H9 (cell line): ENCODE measurements around the gene MALSU1. TPM values are rescaled to one million over a fixed set of nuclear protein-coding genes. Genes with fewer than 3 reads are reported as not detected.

ENCODE experiments used
- DNase-seq: peaks from one replicate; pipeline ENCODE4 v3.0.0-alpha.2; 2017
- H2AFZ ChIP-seq: one replicate; pipeline ENCODE4 v1.6.1; 2013; ENCODE audit warnings: mild to moderate bottlenecking, low read length, control low read depth, moderate library complexity
- H2AK5ac ChIP-seq: 2 replicates; pipeline ENCODE4 v1.6.1; 2013; ENCODE audit warnings: low read length, control low read depth, mixed read lengths; ENCODE audit not compliant: insufficient read length
- H2BK120ac ChIP-seq: one replicate; pipeline ENCODE4 v1.6.1; 2013; ENCODE audit warnings: low read depth, mild to moderate bottlenecking, low read length, control low read depth, inconsistent platforms; ENCODE audit not compliant: poor library complexity, severe bottlenecking
- H2BK12ac ChIP-seq: 2 replicates; pipeline ENCODE4 v1.6.1; 2013; ENCODE audit warnings: low read length, control low read depth, mixed read lengths, low read depth; ENCODE audit not compliant: insufficient read length
- H2BK15ac ChIP-seq: 2 replicates; pipeline ENCODE4 v1.6.1; 2013; ENCODE audit warnings: low read depth, low read length, control low read depth
- H2BK20ac ChIP-seq: one replicate; pipeline ENCODE4 v1.6.1; 2013; ENCODE audit warnings: low read depth, mild to moderate bottlenecking, low read length, control low read depth, inconsistent platforms; ENCODE audit not compliant: poor library complexity, severe bottlenecking
- H2BK5ac ChIP-seq: 2 replicates; pipeline ENCODE4 v1.6.1; 2013; ENCODE audit warnings: low read length, control low read depth, mixed read lengths; ENCODE audit not compliant: insufficient read length
- H3K14ac ChIP-seq: 2 replicates; pipeline ENCODE4 v1.6.1; 2013; ENCODE audit warnings: low read length, control low read depth; ENCODE audit not compliant: insufficient read depth
- H3K18ac ChIP-seq: 2 replicates; pipeline ENCODE4 v1.6.1; 2013; ENCODE audit warnings: low read depth, mild to moderate bottlenecking, mixed read lengths, low read length, control low read depth; ENCODE audit not compliant: insufficient read length
- H3K23ac ChIP-seq: 2 replicates; pipeline ENCODE4 v1.6.1; 2013; ENCODE audit warnings: low read length, control low read depth, mixed read lengths, low read depth; ENCODE audit not compliant: insufficient read length
- H3K23me2 ChIP-seq: 2 replicates; pipeline ENCODE4 v1.6.1; 2013; ENCODE audit warnings: low read depth, mild to moderate bottlenecking, mixed read lengths, low read length, control low read depth; ENCODE audit not compliant: insufficient read length, poor library complexity, severe bottlenecking
- H3K27ac ChIP-seq: 2 replicates; pipeline ENCODE4 v1.5.1; 2013; ENCODE audit warnings: low read length, control low read depth, mixed read lengths, low read depth; ENCODE audit not compliant: insufficient read length
- H3K27me3 ChIP-seq: 2 replicates; pipeline ENCODE4 v1.6.1; 2013; ENCODE audit warnings: low read length, control low read depth, inconsistent platforms; ENCODE audit not compliant: insufficient read depth
- H3K4ac ChIP-seq: 2 replicates; pipeline ENCODE4 v1.6.1; 2013; ENCODE audit warnings: low read depth, mild to moderate bottlenecking, control low read depth, inconsistent platforms, low read length, moderate library complexity
- H3K4me1 ChIP-seq: 2 replicates; pipeline ENCODE4 v1.6.1; 2013; ENCODE audit warnings: low read length, control low read depth, inconsistent platforms; ENCODE audit not compliant: insufficient read depth
- H3K4me2 ChIP-seq: 2 replicates; pipeline ENCODE4 v1.6.1; 2013; ENCODE audit warnings: low read length, control low read depth, mixed read lengths; ENCODE audit not compliant: insufficient read length, insufficient read depth
- H3K56ac ChIP-seq: 2 replicates; pipeline ENCODE4 v1.6.1; 2013; ENCODE audit warnings: low read depth, mild to moderate bottlenecking, mixed read lengths, low read length, control low read depth; ENCODE audit not compliant: insufficient read length
- H3K79me1 ChIP-seq: 2 replicates; pipeline ENCODE4 v1.6.1; 2013; ENCODE audit warnings: low read depth, mild to moderate bottlenecking, moderate library complexity, low read length, control low read depth, inconsistent platforms; ENCODE audit not compliant: insufficient read depth, poor library complexity, severe bottlenecking
- H3K79me2 ChIP-seq: 2 replicates; pipeline ENCODE4 v1.6.1; 2013; ENCODE audit warnings: low read length, control low read depth, inconsistent platforms; ENCODE audit not compliant: insufficient read depth
- H3K9ac ChIP-seq: 2 replicates; pipeline ENCODE4 v1.6.1; 2013; ENCODE audit warnings: low read length, control low read depth, mixed read lengths; ENCODE audit not compliant: insufficient read length; ENCODE audit errors: extremely low read depth
- H3K9me3 ChIP-seq: one replicate; pipeline ENCODE4 v1.6.1; 2013; ENCODE audit warnings: low read depth, low read length, inconsistent platforms; ENCODE audit not compliant: control insufficient read depth
- H3T11ph ChIP-seq: one replicate; pipeline ENCODE4 v1.6.1; 2013; ENCODE audit warnings: mild to moderate bottlenecking, low read length, control low read depth, inconsistent platforms
- H4K20me1 ChIP-seq: one replicate; pipeline ENCODE4 v1.6.1; 2013; ENCODE audit not compliant: control insufficient read depth, insufficient read length, insufficient read depth
- H4K5ac ChIP-seq: 2 replicates; pipeline ENCODE4 v1.6.1; 2013; ENCODE audit warnings: low read depth, mild to moderate bottlenecking, mixed read lengths, low read length, control low read depth; ENCODE audit not compliant: insufficient read length
- H4K8ac ChIP-seq: replicated peaks from 2 replicates; pipeline ENCODE4 v1.6.1; 2013; ENCODE audit warnings: low read length, control low read depth, mixed read lengths, low read depth; ENCODE audit not compliant: insufficient read length
- H4K91ac ChIP-seq: 2 replicates; pipeline ENCODE4 v1.6.1; 2013; ENCODE audit warnings: low read depth, mild to moderate bottlenecking, moderate library complexity, mixed read lengths, low read length, control low read depth; ENCODE audit not compliant: insufficient read length
- H3K27ac Mint-ChIP-seq, 3 experiments: 2 replicates in 2 of 3; 3 replicates in 1 of 3; pipeline ENCODE4 v1.8.0; 2020 to 2021; ENCODE audit warnings: mixed read lengths in 3 of 3, mild to moderate bottlenecking in 1 of 3, moderate library complexity in 1 of 3
- H3K27me3 Mint-ChIP-seq: 2 replicates; pipeline ENCODE4 v1.8.0; 2021; ENCODE audit warnings: low read depth, mild to moderate bottlenecking, moderate library complexity, mixed read lengths
- H3K36me3 Mint-ChIP-seq, 3 experiments: 2 replicates in 2 of 3; 3 replicates in 1 of 3; pipeline ENCODE4 v1.8.0; 2020 to 2021; ENCODE audit warnings: low read depth in 3 of 3, mixed read lengths in 3 of 3; ENCODE audit not compliant: insufficient read depth in 1 of 3
- H3K4me1 Mint-ChIP-seq, 2 experiments: 2 replicates each; pipeline ENCODE4 v1.8.0; 2020; ENCODE audit warnings: mixed read lengths in 2 of 2
- H3K4me3 Mint-ChIP-seq, 2 experiments: 2 replicates in 1 of 2; 3 replicates in 1 of 2; pipeline ENCODE4 v1.8.0; 2020 to 2021; ENCODE audit warnings: mild to moderate bottlenecking in 2 of 2, mixed read lengths in 2 of 2, moderate library complexity in 1 of 2
- H3K9me3 Mint-ChIP-seq, 2 experiments: 2 replicates in 1 of 2; 3 replicates in 1 of 2; pipeline ENCODE4 v1.8.0; 2020; ENCODE audit warnings: mild to moderate bottlenecking in 2 of 2, mixed read lengths in 2 of 2, moderate library complexity in 1 of 2
- WGBS: extraction: QIAGEN DNeasy Blood & Tissue Kit; methylation state at CpG from one replicate; pipeline ENCODE4 v1.1.7; 2013; ENCODE audit warnings: missing lambda C conversion rate, low lambda C conversion rate, mixed read lengths; ENCODE audit not compliant: insufficient read length; ENCODE audit errors: extremely low coverage; 5-methylcytosine and 5-hydroxymethylcytosine counted together
- total RNA-seq: library from RNA; stranded (reverse); gene quantifications from 2 replicates; pipeline ENCODE4 v1.2.1, GENCODE V29; 2021
- TF ChIP-seq, protein P1 (sequence below): fragments of 200-600 bp; sonication (generic); conservative IDR thresholded peaks from 3 replicates; pipeline ENCODE4 v1.8.0; 2021; ENCODE audit warnings: antibody characterized with exemption, mild to moderate bottlenecking

Gene MALSU1
- total RNA-seq, 1 experiment from 2014 or later, result 83.4 TPM

DNA sequence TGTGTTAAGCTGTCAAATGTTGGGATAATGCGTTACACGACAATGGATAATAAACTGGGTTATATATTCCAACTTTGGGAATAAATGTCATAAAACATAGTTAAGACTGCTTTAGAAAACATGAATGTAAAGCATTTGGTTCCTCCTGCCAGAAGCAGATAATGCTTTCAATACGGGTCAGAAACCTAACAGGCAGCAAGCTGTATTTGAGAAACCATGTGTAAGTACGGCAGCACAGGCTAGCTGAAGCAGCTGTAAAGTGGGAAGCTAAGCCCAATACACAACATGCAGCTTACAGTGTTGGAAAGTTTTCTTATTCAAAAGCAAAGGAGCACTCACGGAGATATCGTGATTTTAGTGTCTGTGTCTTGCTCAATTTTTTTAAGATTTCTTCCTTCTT lies 46.5 kb downstream of the MALSU1 start:
- no peak overlapping the region for H3K18ac ChIP-seq
- TF ChIP-seq, protein P1, sequence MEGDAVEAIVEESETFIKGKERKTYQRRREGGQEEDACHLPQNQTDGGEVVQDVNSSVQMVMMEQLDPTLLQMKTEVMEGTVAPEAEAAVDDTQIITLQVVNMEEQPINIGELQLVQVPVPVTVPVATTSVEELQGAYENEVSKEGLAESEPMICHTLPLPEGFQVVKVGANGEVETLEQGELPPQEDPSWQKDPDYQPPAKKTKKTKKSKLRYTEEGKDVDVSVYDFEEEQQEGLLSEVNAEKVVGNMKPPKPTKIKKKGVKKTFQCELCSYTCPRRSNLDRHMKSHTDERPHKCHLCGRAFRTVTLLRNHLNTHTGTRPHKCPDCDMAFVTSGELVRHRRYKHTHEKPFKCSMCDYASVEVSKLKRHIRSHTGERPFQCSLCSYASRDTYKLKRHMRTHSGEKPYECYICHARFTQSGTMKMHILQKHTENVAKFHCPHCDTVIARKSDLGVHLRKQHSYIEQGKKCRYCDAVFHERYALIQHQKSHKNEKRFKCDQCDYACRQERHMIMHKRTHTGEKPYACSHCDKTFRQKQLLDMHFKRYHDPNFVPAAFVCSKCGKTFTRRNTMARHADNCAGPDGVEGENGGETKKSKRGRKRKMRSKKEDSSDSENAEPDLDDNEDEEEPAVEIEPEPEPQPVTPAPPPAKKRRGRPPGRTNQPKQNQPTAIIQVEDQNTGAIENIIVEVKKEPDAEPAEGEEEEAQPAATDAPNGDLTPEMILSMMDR, result no peak
- Mint-ChIP-seq H3K27ac (peak overlapping the region in 1 of 3 experiments; percentile 86; a peak in 1 of 7 replicates), H3K27me3 (no peaks in the 10 kb centered on the region), H3K36me3 (peaks cover 45 to 92% (median 88%) of the 10 kb centered on the region in 3 experiments; a peak in 6 of 7 replicates), H3K4me3 (no peak overlapping the region), H3K9me3 (no peaks in the 10 kb centered on the region), H3K4me1 (peaks cover 11 to 20% of the 10 kb centered on the region in 2 experiments)
- no peak overlapping the region for H2BK12ac ChIP-seq
- no peak overlapping the region for H3K9ac ChIP-seq
- H3K27me3 ChIP-seq, result no peaks in the 10 kb centered on the region
- H2AK5ac ChIP-seq, result no peak overlapping the region
- no peak overlapping the region for H2BK120ac ChIP-seq
- no peak overlapping the region for H3K27ac ChIP-seq
- H3K79me1 ChIP-seq, result no peaks in the 10 kb centered on the region
- no peak overlapping the region for H3K23ac ChIP-seq
- no peak overlapping the region for H2BK15ac ChIP-seq
- H4K91ac ChIP-seq, result no peak overlapping the region
- no peak for DNase-seq
- no peaks in the 10 kb centered on the region for H3K23me2 ChIP-seq
- no peak overlapping the region for H2BK20ac ChIP-seq
- H3T11ph ChIP-seq, result no peak overlapping the region
- no peak overlapping the region for H3K4ac ChIP-seq
- no peak overlapping the region for H3K14ac ChIP-seq
- no peak overlapping the region for H2BK5ac ChIP-seq
- no CpG with 5 or more reads among the region's 6 CpGs for WGBS
- H4K8ac ChIP-seq, result no peak overlapping the region
- H3K56ac ChIP-seq, result no peak overlapping the region
- no peak overlapping the region for H2AFZ ChIP-seq
- H3K9me3 ChIP-seq, result no peaks in the 10 kb centered on the region
- H3K4me2 ChIP-seq, result no peak overlapping the region
- no peaks in the 10 kb centered on the region for H4K20me1 ChIP-seq
- no peak overlapping the region for H4K5ac ChIP-seq
- H3K4me1 ChIP-seq, result no peaks in the 10 kb centered on the region
- no peaks in the 10 kb centered on the region for H3K79me2 ChIP-seq
